Loucy (cell line): ENCODE measurements around the gene ZDHHC18.

Experiments used
- H2AFZ ChIP-seq: fragments of 200-600 bp; sonication (generic); 2 replicates; pipeline ENCODE4 v1.6.0; 2016; ENCODE audit warnings: antibody characterized with exemption, mild to moderate bottlenecking, low read length, moderate library complexity
- H3F3A ChIP-seq: fragments of 200-600 bp; 2 replicates; pipeline ENCODE4 v1.6.0; 2016; ENCODE audit warnings: antibody characterized with exemption, low read depth, mild to moderate bottlenecking
- H3K27me3 ChIP-seq: fragments of 200-600 bp; sonication (generic); 2 replicates; pipeline ENCODE4 v1.6.1; 2014; ENCODE audit warnings: low read length, mild to moderate bottlenecking; ENCODE audit not compliant: insufficient read depth, poor library complexity, severe bottlenecking
- H3K36me3 ChIP-seq: fragments of 200-600 bp; sonication (generic); 2 replicates; pipeline ENCODE4 v1.6.1; 2016; ENCODE audit warnings: low read length; ENCODE audit not compliant: insufficient read depth
- H3K4me1 ChIP-seq: fragments of 200-600 bp; sonication (generic); 2 replicates; pipeline ENCODE4 v1.5.1; 2014; ENCODE audit warnings: low read length, mild to moderate bottlenecking; ENCODE audit not compliant: insufficient read depth, poor library complexity, severe bottlenecking
- H3K4me2 ChIP-seq: fragments of 200-600 bp; sonication (generic); 2 replicates; pipeline ENCODE4 v1.6.0; 2014; ENCODE audit warnings: antibody characterized with exemption, low read length, low read depth, mild to moderate bottlenecking; ENCODE audit not compliant: poor library complexity, severe bottlenecking
- H3K4me3 ChIP-seq: fragments of 200-600 bp; sonication (generic); 2 replicates; pipeline ENCODE4 v1.5.1; 2014; ENCODE audit warnings: low read length, mild to moderate bottlenecking, mixed read lengths; ENCODE audit not compliant: poor library complexity, severe bottlenecking
- H3K79me2 ChIP-seq: fragments of 200-600 bp; sonication (generic); 2 replicates; pipeline ENCODE4 v1.6.1; 2014; ENCODE audit warnings: low read length; ENCODE audit not compliant: insufficient read depth
- H3K9ac ChIP-seq: fragments of 200-600 bp; sonication (generic); 2 replicates; pipeline ENCODE4 v1.6.0; 2014; ENCODE audit warnings: mild to moderate bottlenecking, low read depth, low read length, moderate library complexity; ENCODE audit not compliant: poor library complexity, severe bottlenecking
- H3K9me2 ChIP-seq: fragments of 200-600 bp; sonication (generic); replicated peaks from 2 replicates; pipeline ENCODE4 v1.6.1; 2016; ENCODE audit warnings: low read depth, low read length, mixed read lengths
- H3K9me3 ChIP-seq: fragments of 200-600 bp; sonication (generic); 2 replicates; pipeline ENCODE4 v1.6.1; 2014; ENCODE audit warnings: mild to moderate bottlenecking, antibody characterized with exemption, low read length, low read depth; ENCODE audit not compliant: insufficient read depth
- H4K20me1 ChIP-seq: fragments of 200-600 bp; sonication (generic); 2 replicates; pipeline ENCODE4 v1.6.0; 2014; ENCODE audit warnings: antibody characterized with exemption, low read length, mild to moderate bottlenecking; ENCODE audit not compliant: insufficient read depth, poor library complexity, severe bottlenecking
- CTCF ChIP-seq: fragments of 200-600 bp; sonication (generic); conservative IDR thresholded peaks from 2 replicates; pipeline ENCODE4 v1.5.1; 2014; ENCODE audit warnings: mild to moderate bottlenecking, antibody characterized with exemption, low read length
- EZH2phosphoT487 ChIP-seq: fragments of 200-600 bp; IDR thresholded peaks from 2 replicates; pipeline ENCODE4 v1.6.1; 2018; ENCODE audit warnings: antibody characterized with exemption, mild to moderate bottlenecking, moderate library complexity, borderline replicate concordance

The ZDHHC18 gene

DNA sequence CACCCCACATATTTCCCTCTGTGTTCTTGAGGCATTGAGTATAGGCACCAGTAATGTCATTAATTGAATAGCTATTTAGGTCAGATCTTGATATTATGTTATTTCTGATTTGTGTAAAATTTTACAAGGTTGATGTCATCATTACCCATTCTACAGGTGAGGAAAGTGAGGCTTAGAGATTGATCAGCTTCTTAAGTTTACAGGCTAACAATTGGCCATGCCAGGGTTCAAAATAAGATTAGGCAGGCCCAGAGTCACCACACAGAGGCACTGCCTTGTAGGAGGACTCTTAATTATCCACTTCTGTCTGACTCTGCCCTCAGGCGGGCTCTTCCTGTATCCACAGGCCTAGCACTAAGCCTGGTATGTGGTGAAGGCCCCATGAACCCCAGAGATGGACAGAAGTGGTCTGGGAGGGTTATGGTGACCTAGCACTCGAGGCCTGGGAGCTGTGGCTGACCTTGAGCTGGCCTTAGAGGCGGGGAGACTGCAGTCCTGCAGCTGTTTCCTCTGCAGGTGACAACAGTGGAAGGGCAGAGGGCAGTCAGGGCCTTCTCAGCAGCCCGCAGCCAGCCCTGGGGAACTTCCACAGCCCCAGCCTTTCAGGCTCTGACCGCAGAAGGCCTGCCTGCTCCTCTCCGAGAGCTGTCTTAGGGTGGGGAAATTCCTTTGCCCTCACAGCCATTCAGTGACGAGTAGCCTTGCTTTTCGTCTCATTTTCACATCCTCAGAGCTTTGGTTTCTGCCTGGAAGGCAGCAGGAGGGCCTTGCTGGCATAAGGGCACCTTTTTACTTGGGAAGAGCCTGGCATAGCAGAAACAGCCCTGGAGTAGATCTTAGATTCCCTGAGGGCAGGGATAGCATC lies 12.2 kb downstream of the ZDHHC18 start:
- no peak overlapping the region for H3K9ac ChIP-seq
- no peaks in the 10 kb centered on the region for H3K27me3 ChIP-seq
- H3F3A ChIP-seq: peaks cover 7% of the 10 kb centered on the region; the same call in 1 of the 2 replicates
- TF ChIP-seq CTCF (no peak), EZH2phosphoT487 (no peak)
- no peaks in the 10 kb centered on the region for H4K20me1 ChIP-seq
- H2AFZ ChIP-seq: no peak overlapping the region
- H3K9me2 ChIP-seq: no peaks in the 10 kb centered on the region
- H3K4me2 ChIP-seq: no peak overlapping the region
- no peak overlapping the region for H3K4me3 ChIP-seq
- H3K9me3 ChIP-seq: no peaks in the 10 kb centered on the region
- peaks cover 56% of the 10 kb centered on the region; the same call in 1 of the 2 replicates for H3K36me3 ChIP-seq
- peaks cover 11% of the 10 kb centered on the region for H3K4me1 ChIP-seq
- H3K79me2 ChIP-seq: peaks cover 9% of the 10 kb centered on the region; the same call in 1 of the 2 replicates

- Histone ChIP-seq H3F3A (peaks cover 1% of the 10 kb centered on the region; the same call in 1 of the 2 replicates), H3K36me3 (peaks cover 57% of the 10 kb centered on the region; the same call in 1 of the 2 replicates), H3K4me1 (peaks cover 5% of the 10 kb centered on the region), H3K9me3 (no peaks in the 10 kb centered on the region), H3K27me3 (no peaks in the 10 kb centered on the region), H3K9ac (no peak overlapping the region), H3K9me2 (no peaks in the 10 kb centered on the region), H2AFZ (no peak overlapping the region), H3K79me2 (peaks cover 8% of the 10 kb centered on the region; the same call in 1 of the 2 replicates), H4K20me1 (no peaks in the 10 kb centered on the region), H3K4me3 (no peak overlapping the region), H3K4me2 (no peak overlapping the region)
- no peak for TF ChIP-seq EZH2phosphoT487
- no peak for TF ChIP-seq CTCF
These were observed 12.8 kb downstream of the ZDHHC18 start for GRCh38 chr1:26839339-26839722.

- Histone ChIP-seq H3K27me3 (no peaks in the 10 kb centered on the region), H4K20me1 (no peaks in the 10 kb centered on the region), H3F3A (no peaks in the 10 kb centered on the region), H3K9me2 (no peaks in the 10 kb centered on the region), H3K9me3 (no peaks in the 10 kb centered on the region), H3K36me3 (peaks cover 52% of the 10 kb centered on the region; the same call in 1 of the 2 replicates), H3K4me3 (no peak overlapping the region), H3K79me2 (peaks cover 4% of the 10 kb centered on the region; the same call in 1 of the 2 replicates), H3K9ac (no peak overlapping the region), H3K4me2 (no peak overlapping the region), H3K4me1 (peaks cover under 1% of the 10 kb centered on the region), H2AFZ (no peak overlapping the region)
- TF ChIP-seq CTCF: no peak
- no peak for TF ChIP-seq EZH2phosphoT487
These were observed 13.3 kb downstream of the ZDHHC18 start for GRCh38 chr1:26839779-26840178.
